HG03175 (cell line): Measurements from ENCODE around the gene RCN2.
"Not testable (repeated sequence)": the region's sequence is repeated elsewhere in the genome, so short reads cannot be mapped to it uniquely, and the experiment has no call there.

Experiments used
- ATAC-seq: cut with Tn5 transposase; IDR thresholded peaks from one replicate; pipeline ENCODE4 v1.9.1; 2021; ENCODE audit warnings: mild to moderate bottlenecking, moderate library complexity; ENCODE audit not compliant: unreplicated experiment

RCN2 gene

GRCh38 chr15:76932135-76932966, 802 bp downstream of the RCN2 start:
- ATAC-seq, result no peak

GRCh38 chr15:76935620-76936019, 4.1 kb downstream of the RCN2 start:
- no peak for ATAC-seq

GRCh38 chr15:76936671-76937070, 5.1 kb downstream of the RCN2 start:
- ATAC-seq, result no peak

GRCh38 chr15:76938752-76939151, 7.2 kb downstream of the RCN2 start:
- ATAC-seq, result no peak

GRCh38 chr15:76939715-76940114, 8.2 kb downstream of the RCN2 start:
- ATAC-seq, result no peak

- ATAC-seq, result no peak
Measured at GRCh38 chr15:76941636-76942035, 10.1 kb downstream of the RCN2 start.

- no peak for ATAC-seq
Measured at GRCh38 chr15:76942331-76942730, 10.8 kb downstream of the RCN2 start.

- no peak for ATAC-seq
Measured at GRCh38 chr15:76945494-76946093, 14.0 kb downstream of the RCN2 start.

GRCh38 chr15:76947454-76947853, 15.9 kb downstream of the RCN2 start:
- no peak for ATAC-seq

- no peak for ATAC-seq
Measured at GRCh38 chr15:76951220-76951619, 19.7 kb downstream of the RCN2 start.

GRCh38 chr15:76953913-76954312, 22.4 kb downstream of the RCN2 start:
- ATAC-seq, result no peak

- ATAC-seq, result no peak
Measured at GRCh38 chr15:76954744-76955143, 23.2 kb downstream of the RCN2 start.

- no peak for ATAC-seq
Measured at GRCh38 chr15:76961268-76962011, 29.9 kb downstream of the RCN2 start.

GRCh38 chr15:76962337-76963013, 30.9 kb downstream of the RCN2 start:
- ATAC-seq, result no peak

GRCh38 chr15:76963596-76963995, 32.0 kb downstream of the RCN2 start:
- no peak for ATAC-seq

GRCh38 chr15:76964157-76964556, 32.6 kb downstream of the RCN2 start:
- ATAC-seq, result no peak

- ATAC-seq, result not testable (repeated sequence)
Measured at GRCh38 chr15:76966051-76966450, 34.5 kb downstream of the RCN2 start.

GRCh38 chr15:76967067-76967466, 35.5 kb downstream of the RCN2 start:
- ATAC-seq, result no peak

GRCh38 chr15:76968306-76968705, 36.8 kb downstream of the RCN2 start:
- ATAC-seq, result no peak

GRCh38 chr15:76972389-76973361, 41.1 kb downstream of the RCN2 start:
- no peak for ATAC-seq
